GM12891 (cell line): ENCODE data around the gene GMDS.

Experiments used
- POLR2A ChIP-seq: IDR thresholded peaks from 2 replicates; pipeline ENCODE4 v1.6.1; 2011; ENCODE audit warnings: low read depth, low read length, control low read depth
- POLR2AphosphoS5 ChIP-seq: IDR thresholded peaks from 2 replicates; pipeline ENCODE4 v1.6.1; 2011; ENCODE audit warnings: low read depth, low read length, control low read depth
- TAF1 ChIP-seq: IDR thresholded peaks from 2 replicates; pipeline ENCODE4 v1.6.1; 2011; ENCODE audit warnings: low read depth, low read length, control low read depth

GRCh38 chr6:2134554-2134953 is 110.9 kb downstream of the GMDS start:
- TF ChIP-seq POLR2A: no peak
- TF ChIP-seq TAF1: no peak
- TF ChIP-seq POLR2AphosphoS5: no peak
